Effector memory CD4-positive, alpha-beta T cell (primary cell): ENCODE measurements around the gene GJA5.

Source experiments
- DNase-seq, 3 donors: peaks; one replicate each; pipeline ENCODE4 v3.0.0-alpha.2; 2020
- H3K27ac ChIP-seq: 2 replicates; pipeline ENCODE4 v1.7.0; 2013; ENCODE audit warnings: mild to moderate bottlenecking, low read length, moderate library complexity; ENCODE audit not compliant: insufficient read depth, poor library complexity, severe bottlenecking
- H3K27me3 ChIP-seq: replicated peaks from 2 replicates; pipeline ENCODE4 v1.7.0; 2013; ENCODE audit warnings: mild to moderate bottlenecking, low read length; ENCODE audit not compliant: insufficient read depth, control insufficient read depth, poor library complexity, severe bottlenecking
- H3K36me3 ChIP-seq: 2 replicates; pipeline ENCODE4 v1.7.0; 2013; ENCODE audit warnings: mild to moderate bottlenecking, low read length, moderate library complexity; ENCODE audit not compliant: control insufficient read depth, insufficient read depth
- H3K4me1 ChIP-seq: 2 replicates; pipeline ENCODE4 v1.7.0; 2013; ENCODE audit warnings: low read length, mild to moderate bottlenecking; ENCODE audit not compliant: control insufficient read depth, insufficient read depth, poor library complexity, severe bottlenecking
- H3K4me3 ChIP-seq: 2 replicates; pipeline ENCODE4 v1.7.0; 2013; ENCODE audit warnings: low read length, low read depth, mild to moderate bottlenecking; ENCODE audit not compliant: insufficient read depth, poor library complexity, severe bottlenecking
- H3K9me3 ChIP-seq: 2 replicates; pipeline ENCODE4 v1.7.0; 2013; ENCODE audit warnings: mild to moderate bottlenecking, low read length, moderate library complexity; ENCODE audit not compliant: control insufficient read depth
- total RNA-seq, 3 donors: gene quantifications; one replicate each; lab custom pipeline; 2026; lab: John Stamatoyannopoulos, UW

The GJA5 gene
- 0 to 0.17 (median 0) reads per million in 3 donors for total RNA-seq

- H3K27me3 ChIP-seq = no peaks in the 10 kb centered on the region
- DNase-seq = no peak
- H3K36me3 ChIP-seq = no peaks in the 10 kb centered on the region
- H3K4me3 ChIP-seq = no peak within 1 kb of the TSS
- peaks cover 20% of the 10 kb centered on the region for H3K4me1 ChIP-seq
- no peaks in the 10 kb centered on the region for H3K9me3 ChIP-seq
- H3K27ac ChIP-seq = no peak within 1 kb of the TSS
Observed at GRCh38 chr1:147760481-147761260, at the start of gene GJA5. TSS of gene GJA5 (minus strand) at chr1:147760602. CDS start at chr1:147759238, 1,364 bp downstream.

DNA sequence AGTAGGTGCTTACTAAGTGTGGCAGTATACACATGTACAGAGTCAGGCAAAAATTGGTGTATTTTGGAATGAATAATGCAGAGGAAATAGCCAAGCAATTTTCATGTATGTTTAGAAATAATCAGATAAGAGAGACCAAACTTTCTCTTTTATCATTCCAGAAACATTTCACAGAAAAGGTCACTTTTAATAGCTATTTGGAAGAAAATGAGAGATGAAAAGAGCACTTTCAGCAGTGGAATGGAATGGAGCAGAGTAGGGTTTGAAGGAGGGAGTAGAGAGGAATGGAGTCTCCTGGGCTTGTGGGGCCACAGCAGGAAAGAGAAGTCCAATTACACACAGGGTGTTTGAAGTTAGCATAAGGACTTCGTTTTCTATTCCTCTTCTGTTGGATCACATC, 48.8 kb upstream of the GJA5 start:
- H3K36me3 ChIP-seq = no peaks in the 10 kb centered on the region
- no peak for DNase-seq
- H3K9me3 ChIP-seq = no peaks in the 10 kb centered on the region
- no peaks in the 10 kb centered on the region for H3K4me1 ChIP-seq
- H3K27ac ChIP-seq = no peak overlapping the region
- no peak overlapping the region for H3K4me3 ChIP-seq
- no peaks in the 10 kb centered on the region for H3K27me3 ChIP-seq

DNA sequence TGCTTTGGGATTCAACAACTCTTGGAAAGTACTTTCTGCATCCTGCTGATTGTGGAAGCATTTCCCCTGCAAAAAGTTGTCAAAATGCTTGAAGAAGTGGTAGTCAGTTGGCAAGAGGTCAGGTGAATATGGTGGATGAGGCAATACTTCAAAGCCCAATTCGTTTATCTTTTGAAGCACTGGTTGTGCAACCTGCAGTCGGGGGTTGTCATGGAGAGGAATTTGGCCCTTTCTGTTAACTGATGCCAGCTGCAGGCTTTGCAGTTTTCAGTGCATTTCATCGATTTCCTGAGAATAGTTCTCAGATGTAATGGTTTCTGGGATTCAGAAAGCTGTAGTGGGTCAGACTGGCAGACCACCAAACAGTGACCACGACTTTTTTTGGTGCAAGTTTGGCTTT, 47.6 kb upstream of the GJA5 start:
- Histone ChIP-seq H3K27me3 (no peaks in the 10 kb centered on the region), H3K9me3 (no peaks in the 10 kb centered on the region), H3K4me3 (no peak overlapping the region), H3K27ac (no peak overlapping the region), H3K36me3 (no peaks in the 10 kb centered on the region), H3K4me1 (no peaks in the 10 kb centered on the region)
- DNase-seq = no peak

DNA sequence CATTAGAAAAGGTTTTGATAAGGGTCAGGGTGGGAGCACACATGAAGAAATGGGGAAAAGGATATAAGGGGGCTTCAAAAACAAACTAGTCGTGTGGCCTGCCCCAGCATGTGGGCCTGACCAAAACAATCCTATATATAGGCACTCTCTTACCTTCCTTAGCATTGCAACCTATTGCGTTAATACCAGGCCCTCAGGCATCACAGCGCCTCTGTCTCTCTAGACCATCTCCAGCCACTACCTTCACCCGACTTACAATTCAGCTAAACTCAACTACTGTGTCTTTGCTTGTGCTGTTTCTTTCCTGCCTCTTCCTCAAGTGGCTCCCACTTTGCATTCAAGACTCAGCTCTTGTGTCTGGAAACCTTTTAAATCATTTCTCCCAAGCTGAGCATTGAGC, 47.0 kb upstream of the GJA5 start:
- Histone ChIP-seq H3K27me3 (no peaks in the 10 kb centered on the region), H3K36me3 (no peaks in the 10 kb centered on the region), H3K9me3 (no peaks in the 10 kb centered on the region), H3K27ac (no peak overlapping the region), H3K4me1 (no peaks in the 10 kb centered on the region), H3K4me3 (no peak overlapping the region)
- no peak for DNase-seq

DNA sequence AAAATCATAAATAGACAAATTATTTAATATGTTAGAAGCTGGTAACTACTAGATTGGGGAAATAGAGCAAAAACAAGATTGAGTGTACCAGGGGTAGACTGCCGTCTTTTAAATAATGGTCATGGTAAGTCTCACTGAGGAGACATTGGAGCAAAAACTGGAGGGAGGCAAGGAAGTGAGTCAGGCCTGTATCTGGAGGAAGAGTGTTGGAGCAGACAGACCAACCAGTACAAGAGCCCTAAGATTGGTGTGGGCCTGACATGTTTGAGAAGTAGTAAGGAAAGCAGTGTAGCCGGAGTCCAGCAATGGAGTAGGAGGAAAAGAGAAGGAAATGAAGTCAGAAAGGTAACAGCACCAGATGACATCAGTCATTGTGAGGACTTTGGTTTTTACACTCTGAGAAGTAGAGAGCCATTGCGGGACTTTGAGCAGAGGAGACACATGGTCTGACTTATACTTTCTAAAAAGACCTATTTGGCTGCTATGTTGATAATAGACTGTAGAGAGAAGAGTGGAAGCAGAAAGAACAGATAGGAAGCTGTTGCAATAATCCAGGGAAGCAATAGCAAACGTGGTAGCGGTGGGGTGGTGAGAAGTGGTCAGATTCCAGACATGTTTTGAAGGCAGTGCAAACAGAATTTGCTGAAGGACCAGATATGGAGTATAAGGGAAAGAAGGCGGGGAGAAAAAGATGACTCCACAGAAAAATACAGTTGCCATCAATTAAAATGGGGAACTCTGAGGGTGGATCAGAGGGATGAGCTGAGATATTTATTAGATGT, 44.7 kb upstream of the GJA5 start:
- no peaks in the 10 kb centered on the region for H3K36me3 ChIP-seq
- H3K27me3 ChIP-seq = no peaks in the 10 kb centered on the region
- H3K4me3 ChIP-seq = no peak overlapping the region
- no peaks in the 10 kb centered on the region for H3K9me3 ChIP-seq
- no peak overlapping the region for H3K27ac ChIP-seq
- DNase-seq = no peak
- no peaks in the 10 kb centered on the region for H3K4me1 ChIP-seq

GRCh38 chr1:147800804-147801203, 40.4 kb upstream of the GJA5 start:
- no peaks in the 10 kb centered on the region for H3K4me1 ChIP-seq
- H3K4me3 ChIP-seq = no peak overlapping the region
- H3K36me3 ChIP-seq = no peaks in the 10 kb centered on the region
- DNase-seq = no peak
- H3K27ac ChIP-seq = no peak overlapping the region
- H3K9me3 ChIP-seq = no peaks in the 10 kb centered on the region
- no peaks in the 10 kb centered on the region for H3K27me3 ChIP-seq

DNA sequence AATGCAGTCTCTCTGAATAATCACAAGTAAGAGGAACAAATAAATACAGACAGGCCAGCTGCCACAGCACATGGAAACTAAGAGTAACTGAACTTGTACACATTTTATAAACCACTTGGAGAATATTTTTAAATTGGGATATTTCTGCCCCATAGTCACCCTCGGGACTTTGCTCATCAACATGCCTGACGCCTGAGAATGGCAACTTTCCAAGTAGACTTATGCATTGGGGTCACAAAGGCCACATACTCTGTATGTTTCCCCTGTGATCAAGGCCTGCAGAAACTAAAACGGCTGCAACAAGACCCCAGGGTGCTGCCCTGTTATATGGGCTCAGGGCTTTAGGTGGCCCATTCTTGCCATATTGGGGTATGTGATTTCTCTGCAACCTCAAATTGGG, 38.3 kb upstream of the GJA5 start:
- no peaks in the 10 kb centered on the region for H3K9me3 ChIP-seq
- H3K4me1 ChIP-seq = no peaks in the 10 kb centered on the region
- DNase-seq = no peak
- H3K4me3 ChIP-seq = no peak overlapping the region
- no peak overlapping the region for H3K27ac ChIP-seq
- no peaks in the 10 kb centered on the region for H3K36me3 ChIP-seq
- H3K27me3 ChIP-seq = no peaks in the 10 kb centered on the region

- DNase-seq = no peak
- H3K27me3 ChIP-seq = no peaks in the 10 kb centered on the region
- no peaks in the 10 kb centered on the region for H3K9me3 ChIP-seq
- H3K4me3 ChIP-seq = no peak overlapping the region
- no peaks in the 10 kb centered on the region for H3K4me1 ChIP-seq
- H3K27ac ChIP-seq = no peak overlapping the region
- no peaks in the 10 kb centered on the region for H3K36me3 ChIP-seq
Observed at GRCh38 chr1:147794570-147794969, 34.2 kb upstream of the GJA5 start.

GRCh38 chr1:147791876-147792275, 31.5 kb upstream of the GJA5 start:
- Histone ChIP-seq H3K4me3 (no peak overlapping the region), H3K4me1 (no peaks in the 10 kb centered on the region), H3K27me3 (no peaks in the 10 kb centered on the region), H3K9me3 (no peaks in the 10 kb centered on the region), H3K27ac (no peak overlapping the region), H3K36me3 (no peaks in the 10 kb centered on the region)
- no peak for DNase-seq

DNA sequence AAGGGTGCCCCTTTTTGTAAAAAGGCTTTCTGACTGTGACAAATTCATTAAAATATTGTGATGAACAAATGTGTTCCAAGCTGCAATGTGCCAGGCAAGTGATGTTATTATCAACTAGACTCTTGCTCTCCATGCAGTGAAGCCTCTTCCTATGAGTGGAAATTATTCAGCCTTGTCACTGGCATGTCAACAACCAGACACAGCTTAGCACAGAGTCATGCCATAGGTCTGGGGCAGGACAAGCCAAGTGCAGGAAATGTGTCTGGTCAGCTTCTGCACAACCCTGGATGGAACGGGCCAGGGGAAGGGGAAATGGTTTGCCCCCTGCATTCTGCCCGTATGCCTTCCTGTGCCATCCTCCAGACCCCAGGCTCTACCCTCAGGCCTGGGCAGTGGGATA, 27.4 kb upstream of the GJA5 start:
- H3K9me3 ChIP-seq = no peaks in the 10 kb centered on the region
- no peak for DNase-seq
- no peaks in the 10 kb centered on the region for H3K27me3 ChIP-seq
- H3K4me1 ChIP-seq = no peaks in the 10 kb centered on the region
- H3K27ac ChIP-seq = no peak overlapping the region
- no peak overlapping the region for H3K4me3 ChIP-seq
- H3K36me3 ChIP-seq = no peaks in the 10 kb centered on the region
